Anterior cingulate cortex (tissue), 58 donors: ENCODE results near the gene LIG3.
"Not testable (repeated sequence)": the region's sequence is repeated elsewhere in the genome, so short reads cannot be mapped to it uniquely, and the experiment has no call there.

Experiments used
- DNase-seq, 58 donors: peaks; one replicate each; lab custom pipeline; 2025; lab: John Stamatoyannopoulos, UW

Gene LIG3

GRCh38 chr17:35030780-35031179 lies 50.5 kb downstream of the LIG3 start:
- no peak for DNase-seq

- DNase-seq, result no peak
These were observed 58.1 kb downstream of the LIG3 start for GRCh38 chr17:35038453-35038852.

GRCh38 chr17:35041390-35041789 lies 61.1 kb downstream of the LIG3 start:
- DNase-seq, result no peak

- no peak for DNase-seq
These were observed 63.9 kb downstream of the LIG3 start for GRCh38 chr17:35044181-35044580.

- DNase-seq, result not testable (repeated sequence)
These were observed 65.2 kb downstream of the LIG3 start for GRCh38 chr17:35045458-35045979.

- no peak for DNase-seq
These were observed 65.9 kb downstream of the LIG3 start for GRCh38 chr17:35046245-35046644.

GRCh38 chr17:35046740-35047283 lies 66.5 kb downstream of the LIG3 start:
- peak in 3 of 58 donors; percentile 2 to 19 (median 9) for DNase-seq

GRCh38 chr17:35048685-35049379 lies 68.5 kb downstream of the LIG3 start:
- no peak for DNase-seq

- no peak for DNase-seq
These were observed 69.9 kb downstream of the LIG3 start for GRCh38 chr17:35050170-35050569.

- DNase-seq, result peak in 1 of 58 donors; percentile 11
These were observed 70.9 kb downstream of the LIG3 start for GRCh38 chr17:35051183-35051578.

GRCh38 chr17:35051579-35052240 lies 71.4 kb downstream of the LIG3 start:
- DNase-seq, result peak in 1 of 58 donors; percentile 11

GRCh38 chr17:35052241-35052610 lies 71.9 kb downstream of the LIG3 start:
- DNase-seq, result no peak

- no peak for DNase-seq
These were observed 72.5 kb downstream of the LIG3 start for GRCh38 chr17:35052780-35053179.

- DNase-seq, result no peak
These were observed 72.9 kb downstream of the LIG3 start for GRCh38 chr17:35053204-35053603.

- no peak for DNase-seq
These were observed 75.7 kb downstream of the LIG3 start for GRCh38 chr17:35056013-35056412.

GRCh38 chr17:35057332-35057915 lies 77.1 kb downstream of the LIG3 start:
- no peak for DNase-seq
